Vagina (tissue), 2 donors: ENCODE results near the gene NCEH1.

Experiments
- POLR2AphosphoS5 ChIP-seq, 2 donors: sonication (generic); formaldehyde crosslinking; IDR thresholded peaks; one replicate each; pipeline ENCODE4 v1.9.0; 2017; ENCODE audit warnings: antibody characterized with exemption in 2 of 2, mild to moderate bottlenecking in 2 of 2, low read depth in 1 of 2; ENCODE audit not compliant: insufficient read depth in 1 of 2
- TF ChIP-seq, protein P1 (sequence below), 3 experiments: fragments of 450-650 bp in 2 of 3; fragments of 200-600 bp in 1 of 3; sonication (generic) in 1 of 3; IDR thresholded peaks; one replicate each; pipeline ENCODE4 v1.5.1; 2017 to 2019; ENCODE audit warnings: antibody characterized with exemption in 3 of 3, mild to moderate bottlenecking in 2 of 3, moderate library complexity in 2 of 3

DNA sequence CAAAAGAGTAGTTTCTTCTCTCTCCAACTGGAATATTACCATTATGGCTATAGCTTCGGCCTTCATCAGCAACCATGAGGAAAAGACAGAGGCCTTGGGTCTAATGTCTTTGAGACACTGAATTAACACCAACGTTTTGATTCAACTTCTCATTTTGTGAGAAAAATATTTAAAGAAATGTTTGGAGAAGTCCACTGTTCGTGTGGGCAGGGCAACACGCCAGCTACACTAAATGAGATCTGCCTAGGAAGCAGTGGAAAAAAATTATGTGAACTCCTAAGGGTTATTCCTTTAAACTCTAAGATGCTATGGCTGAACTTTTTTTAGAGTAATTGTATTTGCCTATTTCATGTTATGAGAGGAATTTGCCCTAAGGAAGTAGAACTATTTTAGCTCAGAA lies 41.8 kb downstream of the NCEH1 start:
- TF ChIP-seq, protein P1, sequence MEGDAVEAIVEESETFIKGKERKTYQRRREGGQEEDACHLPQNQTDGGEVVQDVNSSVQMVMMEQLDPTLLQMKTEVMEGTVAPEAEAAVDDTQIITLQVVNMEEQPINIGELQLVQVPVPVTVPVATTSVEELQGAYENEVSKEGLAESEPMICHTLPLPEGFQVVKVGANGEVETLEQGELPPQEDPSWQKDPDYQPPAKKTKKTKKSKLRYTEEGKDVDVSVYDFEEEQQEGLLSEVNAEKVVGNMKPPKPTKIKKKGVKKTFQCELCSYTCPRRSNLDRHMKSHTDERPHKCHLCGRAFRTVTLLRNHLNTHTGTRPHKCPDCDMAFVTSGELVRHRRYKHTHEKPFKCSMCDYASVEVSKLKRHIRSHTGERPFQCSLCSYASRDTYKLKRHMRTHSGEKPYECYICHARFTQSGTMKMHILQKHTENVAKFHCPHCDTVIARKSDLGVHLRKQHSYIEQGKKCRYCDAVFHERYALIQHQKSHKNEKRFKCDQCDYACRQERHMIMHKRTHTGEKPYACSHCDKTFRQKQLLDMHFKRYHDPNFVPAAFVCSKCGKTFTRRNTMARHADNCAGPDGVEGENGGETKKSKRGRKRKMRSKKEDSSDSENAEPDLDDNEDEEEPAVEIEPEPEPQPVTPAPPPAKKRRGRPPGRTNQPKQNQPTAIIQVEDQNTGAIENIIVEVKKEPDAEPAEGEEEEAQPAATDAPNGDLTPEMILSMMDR (IDR thresholded peaks at IDR 0.05): no peak
- no peak for TF ChIP-seq POLR2AphosphoS5 (IDR thresholded peaks at IDR 0.05; ENCODE audit: insufficient read depth in 1 of 2, low read depth in 1 of 2)
